GM12878 (cell line): Measurements from ENCODE around the gene FDX2. TPM values are rescaled to one million over a fixed set of nuclear protein-coding genes. Genes with fewer than 3 reads are reported as not detected.

Experiments used
- ATAC-seq: fragments of 200-7000 bp; cut with Tn5 transposase; 3 replicates; pipeline ENCODE4 v1.9.1; 2020; ENCODE audit warnings: mild to moderate bottlenecking, moderate library complexity
- BruUV-seq: library from RNA; stranded (reverse); fragments of 400-500 nt; replicated peaks from 2 replicates; lab custom pipeline; 2021; lab: Mats Ljungman, UMichigan
- CTCF ChIA-PET: fragments of 300-600 bp; sonication (Branson Sonifier 250); formaldehyde crosslinking; extraction: SDS; loops from one replicate; lab custom pipeline; 2021; ENCODE audit warnings: inconsistent platforms; lab: Yijun Ruan, JAX
- POLR2A ChIA-PET: fragments of 350-600 bp; formaldehyde crosslinking; extraction: SDS; loops from one replicate; lab custom pipeline; 2021; ENCODE audit warnings: inconsistent platforms; lab: Charles Lee
- RAD21 ChIA-PET: fragments of 300-600 bp; sonication (Branson Sonifier 250); formaldehyde crosslinking; loops from one replicate; lab custom pipeline; 2023; ENCODE audit warnings: antibody characterized with exemption; ENCODE audit not compliant: unreplicated experiment; lab: Charles Lee
- SMC1A ChIA-PET: fragments of 300-600 bp; sonication (Branson Sonifier 250); formaldehyde crosslinking; loops from one replicate; lab custom pipeline; 2023; ENCODE audit not compliant: unreplicated experiment, uncharacterized antibody; lab: Charles Lee
- DNase-seq: peaks from one replicate; pipeline ENCODE4 v3.0.0-alpha.2; 2011; ENCODE audit warnings: low read depth, low spot score
- FAIRE-seq: peaks from 3 replicates; lab custom pipeline; 2011; peaks lifted over from hg19 to GRCh38; lab: Jason Lieb, UNC
- H2AFZ ChIP-seq: 2 replicates; pipeline ENCODE4 v1.6.0; 2011; ENCODE audit warnings: low read depth, low read length, control low read depth; ENCODE audit not compliant: control insufficient read depth
- H3K27ac ChIP-seq: 2 replicates; pipeline ENCODE4 v1.5.1; 2011; ENCODE audit warnings: control low read depth; ENCODE audit not compliant: control insufficient read depth, insufficient read depth
- H3K27me3 ChIP-seq, 2 experiments: replicated peaks in 1 of 2; 2 replicates each; pipeline versions ENCODE4 v1.6.0 to v1.6.1; 2011; ENCODE audit warnings: low read length in 1 of 2; ENCODE audit not compliant: control insufficient read depth in 2 of 2, insufficient read depth in 2 of 2
- H3K36me3 ChIP-seq, 2 experiments: 2 replicates each; pipeline ENCODE4 v1.5.1; 2011; ENCODE audit warnings: low read length in 1 of 2; ENCODE audit not compliant: control insufficient read depth in 2 of 2, insufficient read depth in 2 of 2
- H3K4me1 ChIP-seq: 2 replicates; pipeline ENCODE4 v1.6.1; 2011; ENCODE audit warnings: mild to moderate bottlenecking, low read length, moderate library complexity, mixed read lengths; ENCODE audit not compliant: control insufficient read depth, insufficient read depth
- H3K4me2 ChIP-seq: 2 replicates; pipeline ENCODE4 v1.6.0; 2011; ENCODE audit warnings: control low read depth; ENCODE audit not compliant: control insufficient read depth, insufficient read depth
- H3K4me3 ChIP-seq: fragments of 200-600 bp; sonication (generic); 2 replicates; pipeline ENCODE4 v1.5.1; 2016
- H3K79me2 ChIP-seq: 2 replicates; pipeline ENCODE4 v1.6.0; 2011; ENCODE audit warnings: low read length; ENCODE audit not compliant: control insufficient read depth, insufficient read depth
- H3K9ac ChIP-seq: 2 replicates; pipeline ENCODE4 v1.8.0; 2011; ENCODE audit warnings: low read length, control low read depth, mixed read lengths; ENCODE audit not compliant: control insufficient read depth, insufficient read depth
- H3K9me3 ChIP-seq: replicated peaks from 3 replicates; pipeline ENCODE4 v1.5.1; 2011; ENCODE audit warnings: mild to moderate bottlenecking, low read length; ENCODE audit not compliant: control insufficient read depth, insufficient read depth
- H4K20me1 ChIP-seq: 2 replicates; pipeline ENCODE4 v1.6.0; 2011; ENCODE audit not compliant: control insufficient read depth, insufficient read depth
- BACH1 ChIP-seq: fragments of 450-650 bp; IDR thresholded peaks from 2 replicates; pipeline ENCODE4 v1.6.1; 2017; ENCODE audit warnings: mild to moderate bottlenecking, borderline replicate concordance
- BRCA1 ChIP-seq: IDR thresholded peaks from 2 replicates; pipeline ENCODE4 v1.6.1; 2011; ENCODE audit warnings: low read depth, low read length, improper control_type of control experiment
- CREB1 ChIP-seq: IDR thresholded peaks from 2 replicates; pipeline ENCODE4 v1.6.1; 2012; ENCODE audit warnings: low read depth, mild to moderate bottlenecking, inconsistent platforms
- FOS ChIP-seq: IDR thresholded peaks from 3 replicates; pipeline ENCODE4 v1.6.1; 2011; ENCODE audit warnings: borderline replicate concordance; ENCODE audit not compliant: insufficient read length; ENCODE audit errors: extremely low read depth
- GABPA ChIP-seq: IDR thresholded peaks from 2 replicates; pipeline ENCODE4 v1.6.1; 2014; ENCODE audit warnings: antibody characterized with exemption, low read depth, mild to moderate bottlenecking, inconsistent platforms
- IKZF1 ChIP-seq: fragments of 450-650 bp; conservative IDR thresholded peaks from 2 replicates; pipeline ENCODE4 v1.6.1; 2017; ENCODE audit warnings: antibody characterized with exemption, mild to moderate bottlenecking
- RCOR1 ChIP-seq: conservative IDR thresholded peaks from 2 replicates; pipeline ENCODE4 v1.6.1; 2012; ENCODE audit warnings: low read depth, low read length, improper control_type of control experiment
- SRF ChIP-seq, 2 experiments: IDR thresholded peaks; 2 replicates each; pipeline ENCODE4 v1.6.1; 2011; ENCODE audit warnings: low read depth in 2 of 2, low read length in 2 of 2, mild to moderate bottlenecking in 1 of 2, moderate library complexity in 1 of 2
- STAT1 ChIP-seq: fragments of 450-650 bp; conservative IDR thresholded peaks from 2 replicates; pipeline ENCODE4 v1.6.1; 2014; ENCODE audit warnings: antibody characterized with exemption, mild to moderate bottlenecking
- TAF1 ChIP-seq: IDR thresholded peaks from 2 replicates; pipeline ENCODE4 v1.6.1; 2011; ENCODE audit warnings: mild to moderate bottlenecking, low read depth, low read length, borderline replicate concordance
- TCF12 ChIP-seq: IDR thresholded peaks from 2 replicates; pipeline ENCODE4 v1.6.1; 2011; ENCODE audit warnings: low read depth, mild to moderate bottlenecking, low read length
- TCF7 ChIP-seq: IDR thresholded peaks from 2 replicates; pipeline ENCODE4 v1.6.1; 2014; ENCODE audit warnings: antibody characterized with exemption, borderline replicate concordance
- ZNF592 ChIP-seq: fragments of 450-650 bp; IDR thresholded peaks from 2 replicates; pipeline ENCODE4 v1.6.1; 2017; ENCODE audit warnings: mild to moderate bottlenecking, moderate library complexity
- WGBS: methylation state at CpG from one replicate; pipeline ENCODE4 v1.1.6; 2016; ENCODE audit warnings: low lambda C conversion rate; ENCODE audit not compliant: insufficient replicate concordance, insufficient coverage; ENCODE audit errors: missing lambda C conversion rate; 5-methylcytosine and 5-hydroxymethylcytosine counted together
- in situ Hi-C: fragments of 300-500 bp; cut with MboI; formaldehyde crosslinking; loops from 9 replicates; pipeline ENCODE4 v1.14.3; 2018; ENCODE audit warnings: mixed read lengths
- intact Hi-C: fragments of 100-400 bp; cut with micrococcal nuclease; formaldehyde crosslinking; loops from one replicate; pipeline ENCODE4 v1.14.2; 2022; ENCODE audit not compliant: unreplicated experiment
- polyA plus RNA-seq, 11 experiments: library from polyadenylated mRNA; depleted of rRNA in 4 of 11; unstranded in 6 of 11; stranded (reverse) in 5 of 11; fragments of >200 nt; fragmentation: Nextera tagmentation in 4 of 11; fragmentation: Illumina TruSeq in 1 of 11; extraction: Ambion mirVana in 4 of 11; extraction: Trizol in 1 of 11; gene quantifications; 1 replicate in 1 of 11; 2 replicates in 10 of 11; pipeline versions ENCODE4 v1.2.1 to v1.2.3, GENCODE V29; 2011 to 2016; ENCODE audit warnings: inconsistent platforms in 2 of 11, missing spikeins in 2 of 11, low read depth in 1 of 11
- total RNA-seq, 4 experiments: library from RNA; depleted of rRNA in 3 of 4; stranded (reverse); fragments of >200 nt in 3 of 4; fragmentation: Illumina TruSeq in 1 of 4; extraction: Trizol in 1 of 4; gene quantifications; 2 replicates each; pipeline versions ENCODE4 v1.2.1 to v1.2.3, GENCODE V29; 2013 to 2021
- TF ChIP-seq, protein P1 (sequence below): fragments of 450-650 bp; formaldehyde crosslinking; IDR thresholded peaks from 2 replicates; pipeline ENCODE4 v1.4.0; 2020; ENCODE audit warnings: mild to moderate bottlenecking, moderate library complexity

The FDX2 gene
- total and polyA plus RNA-seq, 10 of the 15 experiments (the other 5 are each of a cell fraction or from before 2014, with no cell fraction given), result 1.4 to 50.4 (median 24.7) TPM

- no peak for ATAC-seq
- RAD21 ChIA-PET, result interaction anchor here (0.7 kb wide), 1 partner anchor 61 kb away, joined by 3 read pairs; no protein-coding TSS in a partner anchor
- TF ChIP-seq BACH1, result no peak
- no peak for TF ChIP-seq STAT1
- TF ChIP-seq RCOR1, result no peak
- no peak for TF ChIP-seq CREB1
- TF ChIP-seq TAF1, result no peak
- TF ChIP-seq IKZF1, result no peak
- TF ChIP-seq TCF7, result no peak
- no peak for TF ChIP-seq SRF (IDR thresholded peaks at IDR 0.05; ENCODE audit: low read depth in 2 of 2, low read length in 2 of 2)
- TF ChIP-seq TCF12, result no peak
- TF ChIP-seq GABPA, result no peak
- TF ChIP-seq ZNF592, result no peak
- no peak for TF ChIP-seq FOS
- TF ChIP-seq BRCA1, result no peak
- TF ChIP-seq, protein P1, sequence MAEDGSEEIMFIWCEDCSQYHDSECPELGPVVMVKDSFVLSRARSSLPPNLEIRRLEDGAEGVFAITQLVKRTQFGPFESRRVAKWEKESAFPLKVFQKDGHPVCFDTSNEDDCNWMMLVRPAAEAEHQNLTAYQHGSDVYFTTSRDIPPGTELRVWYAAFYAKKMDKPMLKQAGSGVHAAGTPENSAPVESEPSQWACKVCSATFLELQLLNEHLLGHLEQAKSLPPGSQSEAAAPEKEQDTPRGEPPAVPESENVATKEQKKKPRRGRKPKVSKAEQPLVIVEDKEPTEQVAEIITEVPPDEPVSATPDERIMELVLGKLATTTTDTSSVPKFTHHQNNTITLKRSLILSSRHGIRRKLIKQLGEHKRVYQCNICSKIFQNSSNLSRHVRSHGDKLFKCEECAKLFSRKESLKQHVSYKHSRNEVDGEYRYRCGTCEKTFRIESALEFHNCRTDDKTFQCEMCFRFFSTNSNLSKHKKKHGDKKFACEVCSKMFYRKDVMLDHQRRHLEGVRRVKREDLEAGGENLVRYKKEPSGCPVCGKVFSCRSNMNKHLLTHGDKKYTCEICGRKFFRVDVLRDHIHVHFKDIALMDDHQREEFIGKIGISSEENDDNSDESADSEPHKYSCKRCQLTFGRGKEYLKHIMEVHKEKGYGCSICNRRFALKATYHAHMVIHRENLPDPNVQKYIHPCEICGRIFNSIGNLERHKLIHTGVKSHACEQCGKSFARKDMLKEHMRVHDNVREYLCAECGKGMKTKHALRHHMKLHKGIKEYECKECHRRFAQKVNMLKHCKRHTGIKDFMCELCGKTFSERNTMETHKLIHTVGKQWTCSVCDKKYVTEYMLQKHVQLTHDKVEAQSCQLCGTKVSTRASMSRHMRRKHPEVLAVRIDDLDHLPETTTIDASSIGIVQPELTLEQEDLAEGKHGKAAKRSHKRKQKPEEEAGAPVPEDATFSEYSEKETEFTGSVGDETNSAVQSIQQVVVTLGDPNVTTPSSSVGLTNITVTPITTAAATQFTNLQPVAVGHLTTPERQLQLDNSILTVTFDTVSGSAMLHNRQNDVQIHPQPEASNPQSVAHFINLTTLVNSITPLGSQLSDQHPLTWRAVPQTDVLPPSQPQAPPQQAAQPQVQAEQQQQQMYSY (CRISPR knock-in tag), result no peak
- TF ChIP-seq, all 136 proteins: peak for 0
- Histone ChIP-seq H3K9ac (no peak overlapping the region), H3K36me3 (peaks cover 22 to 45% of the 10 kb centered on the region in 2 experiments), H3K79me2 (peaks cover 22% of the 10 kb centered on the region), H3K27ac (no peak overlapping the region), H2AFZ (no peak overlapping the region), H3K4me3 (no peak overlapping the region), H3K9me3 (no peaks in the 10 kb centered on the region), H4K20me1 (no peaks in the 10 kb centered on the region), H3K4me1 (peaks cover 5% of the 10 kb centered on the region), H3K4me2 (no peak overlapping the region), H3K27me3 (no peaks in the 10 kb centered on the region)
- no peak for FAIRE-seq
- ChIA-PET CTCF (interaction anchor here (0.8 kb wide), 1 partner anchor 12 kb away, joined by 3 read pairs; no protein-coding TSS in a partner anchor), SMC1A (no interaction called here), POLR2A (interaction anchor here (0.7 kb wide), 1 partner anchor 364 kb away, joined by 4 read pairs; no protein-coding TSS in a partner anchor)
- no peak for DNase-seq
- in situ Hi-C loops, result no loop called here
- WGBS, result 86% methylated on average over 7 of the region's 7 CpGs
- no TSS peak for BruUV-seq
- intact Hi-C loops, result no loop called here
Observed at GRCh38 chr19:10327793-10328192, 12.0 kb upstream of the FDX2 start.
